Esophagus muscularis mucosa (tissue), 3 donors: ENCODE measurements around the gene ARSK.

Source experiments
- POLR2AphosphoS5 ChIP-seq, 2 donors: sonication (generic); formaldehyde crosslinking; IDR thresholded peaks; one replicate each; pipeline ENCODE4 v1.6.1; 2017; ENCODE audit warnings: antibody characterized with exemption in 2 of 2
- TF ChIP-seq, protein P1 (sequence below), 3 experiments: fragments of 200-600 bp in 2 of 3; fragments of 450-650 bp in 1 of 3; sonication (generic) in 2 of 3; IDR thresholded peaks; one replicate each; pipeline ENCODE4 v1.5.1; 2017 to 2019; ENCODE audit warnings: antibody characterized with exemption in 3 of 3, mild to moderate bottlenecking in 2 of 3, moderate library complexity in 1 of 3

- TF ChIP-seq, protein P1, sequence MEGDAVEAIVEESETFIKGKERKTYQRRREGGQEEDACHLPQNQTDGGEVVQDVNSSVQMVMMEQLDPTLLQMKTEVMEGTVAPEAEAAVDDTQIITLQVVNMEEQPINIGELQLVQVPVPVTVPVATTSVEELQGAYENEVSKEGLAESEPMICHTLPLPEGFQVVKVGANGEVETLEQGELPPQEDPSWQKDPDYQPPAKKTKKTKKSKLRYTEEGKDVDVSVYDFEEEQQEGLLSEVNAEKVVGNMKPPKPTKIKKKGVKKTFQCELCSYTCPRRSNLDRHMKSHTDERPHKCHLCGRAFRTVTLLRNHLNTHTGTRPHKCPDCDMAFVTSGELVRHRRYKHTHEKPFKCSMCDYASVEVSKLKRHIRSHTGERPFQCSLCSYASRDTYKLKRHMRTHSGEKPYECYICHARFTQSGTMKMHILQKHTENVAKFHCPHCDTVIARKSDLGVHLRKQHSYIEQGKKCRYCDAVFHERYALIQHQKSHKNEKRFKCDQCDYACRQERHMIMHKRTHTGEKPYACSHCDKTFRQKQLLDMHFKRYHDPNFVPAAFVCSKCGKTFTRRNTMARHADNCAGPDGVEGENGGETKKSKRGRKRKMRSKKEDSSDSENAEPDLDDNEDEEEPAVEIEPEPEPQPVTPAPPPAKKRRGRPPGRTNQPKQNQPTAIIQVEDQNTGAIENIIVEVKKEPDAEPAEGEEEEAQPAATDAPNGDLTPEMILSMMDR (IDR thresholded peaks at IDR 0.05), result no peak
- no peak for TF ChIP-seq POLR2AphosphoS5 (IDR thresholded peaks at IDR 0.05)
Observed at GRCh38 chr5:95557841-95558240, 2.9 kb downstream of the ARSK start.
